ENCODE measurements around the gene PCSK1. TPM values are rescaled to one million over a fixed set of nuclear protein-coding genes. Genes with fewer than 3 reads are reported as not detected.

PCSK1 gene
- total RNA-seq, 1 experiment from 2014 or later = 4.5 TPM

DNA sequence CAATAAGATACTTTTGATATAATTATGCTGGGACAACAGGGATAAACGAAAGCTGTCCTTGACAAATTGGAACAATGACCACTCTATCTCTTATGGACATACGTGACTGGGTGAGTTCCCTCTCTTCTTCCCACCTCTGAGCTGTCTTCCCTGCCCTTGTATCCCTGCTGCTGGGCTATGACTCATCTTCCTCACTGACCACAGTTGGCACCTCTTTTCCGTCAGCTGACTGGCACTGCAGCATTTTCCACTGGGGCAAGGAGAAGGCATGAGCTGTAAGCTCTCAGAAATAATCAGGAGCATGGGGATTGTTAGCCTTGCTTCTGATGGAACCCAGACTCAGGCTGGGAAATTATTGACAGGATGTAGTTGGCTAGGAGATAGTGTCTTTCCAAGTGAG, 48.7 kb downstream of the PCSK1 start:
- H3K9me3 Mint-ChIP-seq = 0 out of 2 replicates have a peak, but pooled peaks cover 3% of the 10 kb centered on the region
- ATAC-seq = no peak
- no peaks in the 10 kb centered on the region for H3K36me3 Mint-ChIP-seq
- peak overlapping the region; percentile 70; the same call in 1 of the 2 replicates for H3K27ac Mint-ChIP-seq
- H3K4me3 Mint-ChIP-seq = no peak overlapping the region
- ChIA-PET CTCF (no interaction called here), POLR2A (no interaction called here)
- peaks cover 21% of the 10 kb centered on the region for H3K4me1 Mint-ChIP-seq
- TF ChIP-seq NFYB (CRISPR knock-in tag; conservative IDR thresholded peaks at IDR 0.05; ENCODE audit: low read depth) = no peak
- TF ChIP-seq ATF1 (CRISPR knock-in tag; IDR thresholded peaks at IDR 0.05) = no peak
- TF ChIP-seq FOXK1 (CRISPR knock-in tag; IDR thresholded peaks at IDR 0.05) = no peak
- TF ChIP-seq, protein P1, sequence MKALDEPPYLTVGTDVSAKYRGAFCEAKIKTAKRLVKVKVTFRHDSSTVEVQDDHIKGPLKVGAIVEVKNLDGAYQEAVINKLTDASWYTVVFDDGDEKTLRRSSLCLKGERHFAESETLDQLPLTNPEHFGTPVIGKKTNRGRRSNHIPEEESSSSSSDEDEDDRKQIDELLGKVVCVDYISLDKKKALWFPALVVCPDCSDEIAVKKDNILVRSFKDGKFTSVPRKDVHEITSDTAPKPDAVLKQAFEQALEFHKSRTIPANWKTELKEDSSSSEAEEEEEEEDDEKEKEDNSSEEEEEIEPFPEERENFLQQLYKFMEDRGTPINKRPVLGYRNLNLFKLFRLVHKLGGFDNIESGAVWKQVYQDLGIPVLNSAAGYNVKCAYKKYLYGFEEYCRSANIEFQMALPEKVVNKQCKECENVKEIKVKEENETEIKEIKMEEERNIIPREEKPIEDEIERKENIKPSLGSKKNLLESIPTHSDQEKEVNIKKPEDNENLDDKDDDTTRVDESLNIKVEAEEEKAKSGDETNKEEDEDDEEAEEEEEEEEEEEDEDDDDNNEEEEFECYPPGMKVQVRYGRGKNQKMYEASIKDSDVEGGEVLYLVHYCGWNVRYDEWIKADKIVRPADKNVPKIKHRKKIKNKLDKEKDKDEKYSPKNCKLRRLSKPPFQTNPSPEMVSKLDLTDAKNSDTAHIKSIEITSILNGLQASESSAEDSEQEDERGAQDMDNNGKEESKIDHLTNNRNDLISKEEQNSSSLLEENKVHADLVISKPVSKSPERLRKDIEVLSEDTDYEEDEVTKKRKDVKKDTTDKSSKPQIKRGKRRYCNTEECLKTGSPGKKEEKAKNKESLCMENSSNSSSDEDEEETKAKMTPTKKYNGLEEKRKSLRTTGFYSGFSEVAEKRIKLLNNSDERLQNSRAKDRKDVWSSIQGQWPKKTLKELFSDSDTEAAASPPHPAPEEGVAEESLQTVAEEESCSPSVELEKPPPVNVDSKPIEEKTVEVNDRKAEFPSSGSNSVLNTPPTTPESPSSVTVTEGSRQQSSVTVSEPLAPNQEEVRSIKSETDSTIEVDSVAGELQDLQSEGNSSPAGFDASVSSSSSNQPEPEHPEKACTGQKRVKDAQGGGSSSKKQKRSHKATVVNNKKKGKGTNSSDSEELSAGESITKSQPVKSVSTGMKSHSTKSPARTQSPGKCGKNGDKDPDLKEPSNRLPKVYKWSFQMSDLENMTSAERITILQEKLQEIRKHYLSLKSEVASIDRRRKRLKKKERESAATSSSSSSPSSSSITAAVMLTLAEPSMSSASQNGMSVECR (CRISPR knock-in tag; IDR thresholded peaks at IDR 0.05; ENCODE audit: borderline replicate concordance) = no peak
- TF ChIP-seq NR1H2 (CRISPR knock-in tag; IDR thresholded peaks at IDR 0.05) = no peak
- TF ChIP-seq ZNF138 (CRISPR knock-in tag; conservative IDR thresholded peaks at IDR 0.05) = no peak
- TF ChIP-seq, protein P2, sequence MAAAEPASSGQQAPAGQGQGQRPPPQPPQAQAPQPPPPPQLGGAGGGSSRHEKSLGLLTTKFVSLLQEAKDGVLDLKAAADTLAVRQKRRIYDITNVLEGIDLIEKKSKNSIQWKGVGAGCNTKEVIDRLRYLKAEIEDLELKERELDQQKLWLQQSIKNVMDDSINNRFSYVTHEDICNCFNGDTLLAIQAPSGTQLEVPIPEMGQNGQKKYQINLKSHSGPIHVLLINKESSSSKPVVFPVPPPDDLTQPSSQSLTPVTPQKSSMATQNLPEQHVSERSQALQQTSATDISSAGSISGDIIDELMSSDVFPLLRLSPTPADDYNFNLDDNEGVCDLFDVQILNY (CRISPR knock-in tag; IDR thresholded peaks at IDR 0.05) = no peak
- TF ChIP-seq KAT7 (CRISPR knock-in tag; IDR thresholded peaks at IDR 0.05; ENCODE audit: borderline replicate concordance) = no peak
- TF ChIP-seq, protein P3, sequence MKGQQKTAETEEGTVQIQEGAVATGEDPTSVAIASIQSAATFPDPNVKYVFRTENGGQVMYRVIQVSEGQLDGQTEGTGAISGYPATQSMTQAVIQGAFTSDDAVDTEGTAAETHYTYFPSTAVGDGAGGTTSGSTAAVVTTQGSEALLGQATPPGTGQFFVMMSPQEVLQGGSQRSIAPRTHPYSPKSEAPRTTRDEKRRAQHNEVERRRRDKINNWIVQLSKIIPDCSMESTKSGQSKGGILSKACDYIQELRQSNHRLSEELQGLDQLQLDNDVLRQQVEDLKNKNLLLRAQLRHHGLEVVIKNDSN (CRISPR knock-in tag; IDR thresholded peaks at IDR 0.05) = no peak
- TF ChIP-seq FOXJ3 (CRISPR knock-in tag; IDR thresholded peaks at IDR 0.05; ENCODE audit: borderline replicate concordance) = no peak
- TF ChIP-seq, protein P4, sequence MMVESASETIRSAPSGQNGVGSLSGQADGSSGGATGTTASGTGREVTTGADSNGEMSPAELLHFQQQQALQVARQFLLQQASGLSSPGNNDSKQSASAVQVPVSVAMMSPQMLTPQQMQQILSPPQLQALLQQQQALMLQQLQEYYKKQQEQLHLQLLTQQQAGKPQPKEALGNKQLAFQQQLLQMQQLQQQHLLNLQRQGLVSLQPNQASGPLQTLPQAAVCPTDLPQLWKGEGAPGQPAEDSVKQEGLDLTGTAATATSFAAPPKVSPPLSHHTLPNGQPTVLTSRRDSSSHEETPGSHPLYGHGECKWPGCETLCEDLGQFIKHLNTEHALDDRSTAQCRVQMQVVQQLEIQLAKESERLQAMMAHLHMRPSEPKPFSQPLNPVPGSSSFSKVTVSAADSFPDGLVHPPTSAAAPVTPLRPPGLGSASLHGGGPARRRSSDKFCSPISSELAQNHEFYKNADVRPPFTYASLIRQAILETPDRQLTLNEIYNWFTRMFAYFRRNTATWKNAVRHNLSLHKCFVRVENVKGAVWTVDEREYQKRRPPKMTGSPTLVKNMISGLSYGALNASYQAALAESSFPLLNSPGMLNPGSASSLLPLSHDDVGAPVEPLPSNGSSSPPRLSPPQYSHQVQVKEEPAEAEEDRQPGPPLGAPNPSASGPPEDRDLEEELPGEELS (CRISPR knock-in tag; IDR thresholded peaks at IDR 0.05) = no peak
- TF ChIP-seq ELF4 (CRISPR knock-in tag; IDR thresholded peaks at IDR 0.05; ENCODE audit: low read depth) = no peak
- no peak for DNase-seq (ENCODE audit: low spot score)
- peaks cover 2% of the 10 kb centered on the region; the same call in 1 of the 2 replicates for H3K27me3 Mint-ChIP-seq (ENCODE audit: low read depth)

DNA sequence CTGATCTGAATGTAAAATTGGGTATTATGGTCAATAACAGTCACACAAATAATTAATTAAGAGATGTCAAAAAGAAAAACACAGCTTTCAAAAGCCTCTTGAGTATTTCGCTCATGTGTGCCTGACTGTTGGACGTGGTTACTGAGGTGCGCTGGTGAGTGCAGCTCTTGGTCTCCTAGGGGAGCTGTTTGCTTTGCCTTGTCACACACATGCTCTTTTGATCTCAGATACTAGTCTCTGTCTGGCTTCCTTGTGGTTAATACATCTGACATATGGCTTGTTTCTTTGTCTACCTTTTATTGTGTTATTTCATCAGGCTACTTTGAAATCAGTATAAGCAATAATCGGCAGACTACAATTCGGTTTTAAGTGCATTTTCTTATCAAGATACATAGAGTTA, 51.5 kb downstream of the PCSK1 start:
- Mint-ChIP-seq H3K27ac (no peak overlapping the region), H3K4me3 (no peak overlapping the region), H3K36me3 (no peaks in the 10 kb centered on the region), H3K27me3 (ENCODE audit: low read depth) (peaks cover 2% of the 10 kb centered on the region; the same call in 1 of the 2 replicates), H3K9me3 (0 out of 2 replicates have a peak, but pooled peaks cover 3% of the 10 kb centered on the region), H3K4me1 (peaks cover 21% of the 10 kb centered on the region)
- DNase-seq (ENCODE audit: low spot score) = no peak
- ATAC-seq = peak; percentile 44; the same call in 1 of the 2 replicates
- CTCF ChIA-PET = interaction anchor here (0.6 kb wide), 2 partner anchors 52 to 570 kb away, joined by 3 to 5 read pairs; no protein-coding TSS in a partner anchor
- POLR2A ChIA-PET = no interaction called here
- TF ChIP-seq GABPB1 (CRISPR knock-in tag; IDR thresholded peaks at IDR 0.05) (no peak), ZNF219 (CRISPR knock-in tag; IDR thresholded peaks at IDR 0.05; ENCODE audit: borderline replicate concordance) (no peak), FOXP1 (CRISPR knock-in tag; IDR thresholded peaks at IDR 0.05; ENCODE audit: borderline replicate concordance) (no peak), GRHL2 (CRISPR knock-in tag; IDR thresholded peaks at IDR 0.05; ENCODE audit: insufficient replicate concordance, severe bottlenecking) (no peak), CBFB (CRISPR knock-in tag; IDR thresholded peaks at IDR 0.05; ENCODE audit: low read depth) (no peak), NR3C1 (CRISPR knock-in tag; conservative IDR thresholded peaks at IDR 0.05; ENCODE audit: low read depth) (no peak), ZNF423 (CRISPR knock-in tag; IDR thresholded peaks at IDR 0.05) (no peak), FOXK1 (CRISPR knock-in tag; IDR thresholded peaks at IDR 0.05) (no peak)
- TF ChIP-seq, protein P4 (CRISPR knock-in tag; IDR thresholded peaks at IDR 0.05) = no peak
- TF ChIP-seq, protein P5, sequence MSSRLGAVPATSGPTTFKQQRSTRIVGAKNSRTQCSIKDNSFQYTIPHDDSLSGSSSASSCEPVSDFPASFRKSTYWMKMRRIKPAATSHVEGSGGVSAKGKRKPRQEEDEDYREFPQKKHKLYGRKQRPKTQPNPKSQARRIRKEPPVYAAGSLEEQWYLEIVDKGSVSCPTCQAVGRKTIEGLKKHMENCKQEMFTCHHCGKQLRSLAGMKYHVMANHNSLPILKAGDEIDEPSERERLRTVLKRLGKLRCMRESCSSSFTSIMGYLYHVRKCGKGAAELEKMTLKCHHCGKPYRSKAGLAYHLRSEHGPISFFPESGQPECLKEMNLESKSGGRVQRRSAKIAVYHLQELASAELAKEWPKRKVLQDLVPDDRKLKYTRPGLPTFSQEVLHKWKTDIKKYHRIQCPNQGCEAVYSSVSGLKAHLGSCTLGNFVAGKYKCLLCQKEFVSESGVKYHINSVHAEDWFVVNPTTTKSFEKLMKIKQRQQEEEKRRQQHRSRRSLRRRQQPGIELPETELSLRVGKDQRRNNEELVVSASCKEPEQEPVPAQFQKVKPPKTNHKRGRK (CRISPR knock-in tag; IDR thresholded peaks at IDR 0.05; ENCODE audit: borderline replicate concordance) = no peak

All from WTC11 (cell line).